ENCODE measurements around the gene SLC25A29.

SLC25A29 gene

GRCh38 chr14:100281286-100282082 lies 24.8 kb downstream of the SLC25A29 start:
- no peaks in the 10 kb centered on the region for H3K9me3 ChIP-seq (ENCODE audit: control insufficient read depth in 2 of 2, low read length in 2 of 2)
- H3K4me1 ChIP-seq (ENCODE audit: control insufficient read depth in 2 of 2, insufficient read depth in 2 of 2, low read length in 2 of 2), result peaks cover 5 to 8% of the 10 kb centered on the region in 2 donors
- no peak overlapping the region for H3K27ac ChIP-seq (ENCODE audit: low read depth in 2 of 2, low read length in 2 of 2)
- no peak overlapping the region for H3K9ac ChIP-seq (ENCODE audit: low read depth in 1 of 2, low read length in 2 of 2)
- H3K4me3 ChIP-seq (ENCODE audit: low read length in 2 of 2), result no peak overlapping the region
- H3K36me3 ChIP-seq (ENCODE audit: control insufficient read depth in 2 of 2, insufficient read depth in 2 of 2, low read length in 2 of 2), result peaks cover 12 to 16% of the 10 kb centered on the region in 2 donors
- no peaks in the 10 kb centered on the region for H3K27me3 ChIP-seq (ENCODE audit: control insufficient read depth in 2 of 2, insufficient read depth in 2 of 2, low read length in 2 of 2)

GRCh38 chr14:100279563-100279962 lies 26.7 kb downstream of the SLC25A29 start:
- Histone ChIP-seq H3K36me3 (ENCODE audit: control insufficient read depth in 2 of 2, insufficient read depth in 2 of 2, low read length in 2 of 2) (peaks cover 18 to 24% of the 10 kb centered on the region in 2 donors), H3K4me1 (ENCODE audit: control insufficient read depth in 2 of 2, insufficient read depth in 2 of 2, low read length in 2 of 2) (peaks cover 2 to 4% of the 10 kb centered on the region in 2 donors), H3K9me3 (ENCODE audit: control insufficient read depth in 2 of 2, low read length in 2 of 2) (no peaks in the 10 kb centered on the region), H3K9ac (ENCODE audit: low read depth in 1 of 2, low read length in 2 of 2) (no peak overlapping the region), H3K4me3 (ENCODE audit: low read length in 2 of 2) (no peak overlapping the region), H3K27me3 (ENCODE audit: control insufficient read depth in 2 of 2, insufficient read depth in 2 of 2, low read length in 2 of 2) (no peaks in the 10 kb centered on the region), H3K27ac (ENCODE audit: low read depth in 2 of 2, low read length in 2 of 2) (no peak overlapping the region)

- H3K9ac ChIP-seq (ENCODE audit: low read depth in 1 of 2, low read length in 2 of 2), result no peak overlapping the region
- H3K9me3 ChIP-seq (ENCODE audit: control insufficient read depth in 2 of 2, low read length in 2 of 2), result no peaks in the 10 kb centered on the region
- peaks cover 2 to 4% of the 10 kb centered on the region in 2 donors for H3K4me1 ChIP-seq (ENCODE audit: control insufficient read depth in 2 of 2, insufficient read depth in 2 of 2, low read length in 2 of 2)
- no peaks in the 10 kb centered on the region for H3K27me3 ChIP-seq (ENCODE audit: control insufficient read depth in 2 of 2, insufficient read depth in 2 of 2, low read length in 2 of 2)
- H3K36me3 ChIP-seq (ENCODE audit: control insufficient read depth in 2 of 2, insufficient read depth in 2 of 2, low read length in 2 of 2), result peaks cover 18 to 24% of the 10 kb centered on the region in 2 donors
- H3K4me3 ChIP-seq (ENCODE audit: low read length in 2 of 2), result no peak overlapping the region
- no peak overlapping the region for H3K27ac ChIP-seq (ENCODE audit: low read depth in 2 of 2, low read length in 2 of 2)
Measured at GRCh38 chr14:100279133-100279532, 27.1 kb downstream of the SLC25A29 start.

- H3K27me3 ChIP-seq (ENCODE audit: control insufficient read depth in 2 of 2, insufficient read depth in 2 of 2, low read length in 2 of 2), result no peaks in the 10 kb centered on the region
- peaks cover 2 to 4% of the 10 kb centered on the region in 2 donors for H3K4me1 ChIP-seq (ENCODE audit: control insufficient read depth in 2 of 2, insufficient read depth in 2 of 2, low read length in 2 of 2)
- H3K36me3 ChIP-seq (ENCODE audit: control insufficient read depth in 2 of 2, insufficient read depth in 2 of 2, low read length in 2 of 2), result peaks cover 18 to 24% of the 10 kb centered on the region in 2 donors
- H3K27ac ChIP-seq (ENCODE audit: low read depth in 2 of 2, low read length in 2 of 2), result no peak overlapping the region
- H3K9me3 ChIP-seq (ENCODE audit: control insufficient read depth in 2 of 2, low read length in 2 of 2), result no peaks in the 10 kb centered on the region
- no peak overlapping the region for H3K9ac ChIP-seq (ENCODE audit: low read depth in 1 of 2, low read length in 2 of 2)
- H3K4me3 ChIP-seq (ENCODE audit: low read length in 2 of 2), result no peak overlapping the region
Measured at GRCh38 chr14:100278702-100279101, 27.5 kb downstream of the SLC25A29 start.

GRCh38 chr14:100275214-100275613 lies 31.0 kb downstream of the SLC25A29 start:
- Histone ChIP-seq H3K9me3 (ENCODE audit: control insufficient read depth in 2 of 2, low read length in 2 of 2) (no peaks in the 10 kb centered on the region), H3K4me3 (ENCODE audit: low read length in 2 of 2) (no peak overlapping the region), H3K27me3 (ENCODE audit: control insufficient read depth in 2 of 2, insufficient read depth in 2 of 2, low read length in 2 of 2) (no peaks in the 10 kb centered on the region), H3K4me1 (ENCODE audit: control insufficient read depth in 2 of 2, insufficient read depth in 2 of 2, low read length in 2 of 2) (peaks cover 5 to 9% of the 10 kb centered on the region in 2 donors), H3K27ac (ENCODE audit: low read depth in 2 of 2, low read length in 2 of 2) (no peak overlapping the region), H3K9ac (ENCODE audit: low read depth in 1 of 2, low read length in 2 of 2) (no peak overlapping the region), H3K36me3 (ENCODE audit: control insufficient read depth in 2 of 2, insufficient read depth in 2 of 2, low read length in 2 of 2) (peaks cover 13 to 17% of the 10 kb centered on the region in 2 donors)

- Histone ChIP-seq H3K9ac (ENCODE audit: low read depth in 1 of 2, low read length in 2 of 2) (no peak overlapping the region), H3K9me3 (ENCODE audit: control insufficient read depth in 2 of 2, low read length in 2 of 2) (no peaks in the 10 kb centered on the region), H3K36me3 (ENCODE audit: control insufficient read depth in 2 of 2, insufficient read depth in 2 of 2, low read length in 2 of 2) (peaks cover 13 to 17% of the 10 kb centered on the region in 2 donors), H3K4me3 (ENCODE audit: low read length in 2 of 2) (no peak overlapping the region), H3K27me3 (ENCODE audit: control insufficient read depth in 2 of 2, insufficient read depth in 2 of 2, low read length in 2 of 2) (no peaks in the 10 kb centered on the region), H3K4me1 (ENCODE audit: control insufficient read depth in 2 of 2, insufficient read depth in 2 of 2, low read length in 2 of 2) (peaks cover 9 to 11% of the 10 kb centered on the region in 2 donors), H3K27ac (ENCODE audit: low read depth in 2 of 2, low read length in 2 of 2) (no peak overlapping the region)
Measured at GRCh38 chr14:100274250-100274649, 32.0 kb downstream of the SLC25A29 start.

- Histone ChIP-seq H3K9me3 (ENCODE audit: control insufficient read depth in 2 of 2, low read length in 2 of 2) (no peaks in the 10 kb centered on the region), H3K9ac (ENCODE audit: low read depth in 1 of 2, low read length in 2 of 2) (no peak overlapping the region), H3K36me3 (ENCODE audit: control insufficient read depth in 2 of 2, insufficient read depth in 2 of 2, low read length in 2 of 2) (peaks cover under 1 to 10% of the 10 kb centered on the region in 2 donors), H3K27me3 (ENCODE audit: control insufficient read depth in 2 of 2, insufficient read depth in 2 of 2, low read length in 2 of 2) (no peaks in the 10 kb centered on the region), H3K27ac (ENCODE audit: low read depth in 2 of 2, low read length in 2 of 2) (no peak overlapping the region), H3K4me3 (ENCODE audit: low read length in 2 of 2) (no peak overlapping the region), H3K4me1 (ENCODE audit: control insufficient read depth in 2 of 2, insufficient read depth in 2 of 2, low read length in 2 of 2) (peaks cover 16 to 19% of the 10 kb centered on the region in 2 donors)
Measured at GRCh38 chr14:100271247-100271939, 34.9 kb downstream of the SLC25A29 start.

- H3K9me3 ChIP-seq (ENCODE audit: control insufficient read depth in 2 of 2, low read length in 2 of 2), result no peaks in the 10 kb centered on the region
- H3K4me3 ChIP-seq (ENCODE audit: low read length in 2 of 2), result peak overlapping the region in 1 of 2 donors; percentile 23
- peaks cover 3 to 7% of the 10 kb centered on the region in 2 donors for H3K36me3 ChIP-seq (ENCODE audit: control insufficient read depth in 2 of 2, insufficient read depth in 2 of 2, low read length in 2 of 2)
- H3K9ac ChIP-seq (ENCODE audit: low read depth in 1 of 2, low read length in 2 of 2), result no peak overlapping the region
- no peaks in the 10 kb centered on the region for H3K27me3 ChIP-seq (ENCODE audit: control insufficient read depth in 2 of 2, insufficient read depth in 2 of 2, low read length in 2 of 2)
- H3K27ac ChIP-seq (ENCODE audit: low read depth in 2 of 2, low read length in 2 of 2), result peak overlapping the region; percentile 40 to 57
- H3K4me1 ChIP-seq (ENCODE audit: control insufficient read depth in 2 of 2, insufficient read depth in 2 of 2, low read length in 2 of 2), result peaks cover 14 to 19% of the 10 kb centered on the region in 2 donors
Measured at GRCh38 chr14:100268591-100269207, 37.5 kb downstream of the SLC25A29 start.

GRCh38 chr14:100267990-100268389 lies 38.3 kb downstream of the SLC25A29 start:
- peaks cover 10 to 14% of the 10 kb centered on the region in 2 donors for H3K36me3 ChIP-seq (ENCODE audit: control insufficient read depth in 2 of 2, insufficient read depth in 2 of 2, low read length in 2 of 2)
- no peak overlapping the region for H3K9ac ChIP-seq (ENCODE audit: low read depth in 1 of 2, low read length in 2 of 2)
- H3K9me3 ChIP-seq (ENCODE audit: control insufficient read depth in 2 of 2, low read length in 2 of 2), result no peaks in the 10 kb centered on the region
- no peaks in the 10 kb centered on the region for H3K27me3 ChIP-seq (ENCODE audit: control insufficient read depth in 2 of 2, insufficient read depth in 2 of 2, low read length in 2 of 2)
- H3K4me3 ChIP-seq (ENCODE audit: low read length in 2 of 2), result no peak overlapping the region
- H3K27ac ChIP-seq (ENCODE audit: low read depth in 2 of 2, low read length in 2 of 2), result no peak overlapping the region
- peaks cover 14 to 19% of the 10 kb centered on the region in 2 donors for H3K4me1 ChIP-seq (ENCODE audit: control insufficient read depth in 2 of 2, insufficient read depth in 2 of 2, low read length in 2 of 2)

GRCh38 chr14:100263141-100263540 lies 43.1 kb downstream of the SLC25A29 start:
- H3K4me3 ChIP-seq (ENCODE audit: low read length in 2 of 2), result no peak overlapping the region
- H3K4me1 ChIP-seq (ENCODE audit: control insufficient read depth in 2 of 2, insufficient read depth in 2 of 2, low read length in 2 of 2), result peaks cover 5 to 7% of the 10 kb centered on the region in 2 donors

More at GRCh38 chr14:100263141-100263540, 43.1 kb downstream of the SLC25A29 start:
- Histone ChIP-seq H3K9ac (ENCODE audit: low read depth in 1 of 2, low read length in 2 of 2) (no peak overlapping the region), H3K9me3 (ENCODE audit: control insufficient read depth in 2 of 2, low read length in 2 of 2) (no peaks in the 10 kb centered on the region), H3K27ac (ENCODE audit: low read depth in 2 of 2, low read length in 2 of 2) (no peak overlapping the region), H3K27me3 (ENCODE audit: control insufficient read depth in 2 of 2, insufficient read depth in 2 of 2, low read length in 2 of 2) (no peaks in the 10 kb centered on the region), H3K36me3 (ENCODE audit: control insufficient read depth in 2 of 2, insufficient read depth in 2 of 2, low read length in 2 of 2) (peaks cover 11 to 18% of the 10 kb centered on the region in 2 donors)

Measured in mucosa of rectum (tissue), 2 donors.